Immature natural killer cell (primary cell): ENCODE results near the gene DDX11. TPM values are rescaled to one million over a fixed set of nuclear protein-coding genes. Genes with fewer than 3 reads are reported as not detected.
"Not testable (repeated sequence)": the region's sequence is repeated elsewhere in the genome, so short reads cannot be mapped to it uniquely, and the experiment has no call there.

Experiments used
- DNase-seq, 3 donors: peaks; one replicate each; pipeline ENCODE4 v3.0.0; 2022; ENCODE audit warnings: mixed read lengths in 1 of 3
- H3K27ac Mint-ChIP-seq, 6 donors: one replicate each; pipeline ENCODE4 v1.8.0; 2020; ENCODE audit warnings: mixed read lengths in 6 of 6, mild to moderate bottlenecking in 5 of 6, inconsistent platforms in 4 of 6, moderate library complexity in 3 of 6
- H3K27me3 Mint-ChIP-seq, 3 donors: one replicate each; pipeline ENCODE4 v1.8.0; 2020 to 2021; ENCODE audit warnings: low read depth in 3 of 3, mild to moderate bottlenecking in 3 of 3, mixed read lengths in 3 of 3, moderate library complexity in 3 of 3, inconsistent platforms in 1 of 3
- H3K36me3 Mint-ChIP-seq, 3 donors: one replicate each; pipeline ENCODE4 v1.8.0; 2020; ENCODE audit warnings: mixed read lengths in 3 of 3, inconsistent platforms in 2 of 3, mild to moderate bottlenecking in 2 of 3
- H3K4me1 Mint-ChIP-seq, 2 donors: one replicate each; pipeline ENCODE4 v1.8.0; 2020; ENCODE audit warnings: inconsistent platforms in 2 of 2, mild to moderate bottlenecking in 2 of 2, mixed read lengths in 2 of 2, moderate library complexity in 1 of 2
- H3K4me3 Mint-ChIP-seq, 5 donors: one replicate each; pipeline ENCODE4 v1.8.0; 2020; ENCODE audit warnings: mild to moderate bottlenecking in 5 of 5, mixed read lengths in 5 of 5, inconsistent platforms in 3 of 5, moderate library complexity in 3 of 5
- H3K9me3 Mint-ChIP-seq, 6 donors: one replicate each; pipeline ENCODE4 v1.8.0; 2020; ENCODE audit warnings: mild to moderate bottlenecking in 6 of 6, mixed read lengths in 6 of 6, inconsistent platforms in 4 of 6, moderate library complexity in 3 of 6
- polyA plus RNA-seq, 3 donors: library from polyadenylated mRNA; unstranded; fragments of 300-500 nt; fragmentation: Illumina TruSeq; gene quantifications; one replicate each; pipeline ENCODE4 v1.2.3, GENCODE V29; 2021

The DDX11 gene
- polyA plus RNA-seq, 3 donors from 2014 or later, result 5.4 to 14.7 TPM; not detected in 1

DNA sequence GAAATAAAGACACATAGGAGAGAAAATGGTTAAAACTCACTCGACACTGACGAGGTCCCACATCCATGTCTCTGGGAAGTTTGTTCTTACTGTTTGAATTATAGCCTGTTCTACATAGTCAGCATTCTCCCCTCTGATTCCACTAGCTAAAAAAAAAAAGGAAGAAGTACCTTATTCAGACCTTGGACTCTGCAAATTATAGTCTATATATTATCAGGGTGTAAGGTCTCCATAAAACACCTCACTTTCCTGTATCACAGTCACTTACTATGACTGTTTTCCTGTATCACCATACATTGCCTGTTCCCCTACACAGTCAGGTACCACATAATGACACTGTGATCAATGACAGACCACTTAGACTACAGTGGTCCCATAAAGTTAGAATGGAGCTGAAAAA lies 62.9 kb downstream of the DDX11 start:
- not testable (repeated sequence) for H3K9me3 Mint-ChIP-seq, DNase-seq, H3K27ac Mint-ChIP-seq, H3K4me3 Mint-ChIP-seq, H3K4me1 Mint-ChIP-seq, H3K36me3 Mint-ChIP-seq
- peaks cover 3 to 10% (median 6%) of the 10 kb centered on the region in 3 donors for H3K27me3 Mint-ChIP-seq

DNA sequence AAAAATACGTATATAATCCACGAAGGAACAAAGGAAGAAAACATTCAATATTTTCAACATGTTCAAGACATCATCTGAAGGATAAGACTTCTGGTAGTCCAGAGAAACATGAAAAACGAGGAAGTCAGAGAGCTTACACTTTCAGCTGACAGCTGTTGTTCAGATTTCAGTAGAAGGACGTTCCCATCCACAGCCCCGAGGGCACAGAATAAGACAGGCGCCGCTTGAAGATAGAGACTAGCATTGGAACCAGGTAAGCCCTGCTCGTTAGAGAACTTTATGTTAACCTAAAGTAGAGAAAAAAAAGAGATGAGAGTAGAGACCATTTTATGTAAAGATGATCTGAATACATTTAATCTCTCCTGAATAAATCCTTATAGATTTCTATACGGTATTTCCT lies 71.1 kb downstream of the DDX11 start:
- H3K4me3 Mint-ChIP-seq, H3K27me3 Mint-ChIP-seq, H3K36me3 Mint-ChIP-seq, H3K9me3 Mint-ChIP-seq, H3K4me1 Mint-ChIP-seq, H3K27ac Mint-ChIP-seq, DNase-seq: not testable (repeated sequence)

DNA sequence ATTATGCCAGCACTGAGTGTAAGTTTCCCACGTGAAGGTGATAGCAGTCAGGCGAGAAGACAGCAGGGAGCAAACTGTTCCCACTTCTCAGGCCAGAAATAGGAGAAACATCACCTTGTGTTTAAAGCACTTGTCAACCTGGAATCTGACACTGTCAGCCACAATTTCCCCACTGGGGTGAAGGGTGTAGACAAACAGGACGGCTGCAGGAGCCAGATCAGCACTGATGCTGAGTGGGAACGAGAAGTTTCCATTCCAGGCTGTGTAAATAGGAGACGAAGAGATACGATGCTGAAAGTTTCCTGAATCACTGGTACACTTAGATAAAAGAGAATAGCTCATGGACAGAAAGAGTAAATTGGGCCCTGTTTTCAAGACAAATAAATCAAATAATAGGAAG lies 71.6 kb downstream of the DDX11 start:
- not testable (repeated sequence) for DNase-seq, H3K4me1 Mint-ChIP-seq, H3K9me3 Mint-ChIP-seq, H3K4me3 Mint-ChIP-seq, H3K36me3 Mint-ChIP-seq, H3K27ac Mint-ChIP-seq, H3K27me3 Mint-ChIP-seq

DNA sequence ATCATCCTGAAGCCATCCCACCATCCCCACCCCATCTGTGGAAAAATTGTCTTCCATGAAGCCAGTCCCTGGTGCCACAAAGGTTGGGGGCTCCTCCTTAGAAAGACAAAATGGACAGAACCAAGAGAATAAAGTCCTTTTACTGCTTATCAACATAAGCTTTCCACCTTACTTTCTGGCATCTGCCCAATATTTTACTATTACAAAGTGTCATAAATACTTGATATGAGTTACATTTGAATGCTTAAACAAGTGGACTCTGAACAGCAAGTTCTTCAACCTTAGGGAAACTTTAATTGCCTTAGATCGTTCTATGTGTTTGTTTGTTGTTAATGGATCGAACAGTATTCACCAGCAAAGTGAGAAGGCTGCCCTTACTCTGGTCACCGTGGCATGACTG lies 73.8 kb downstream of the DDX11 start:
- H3K4me1 Mint-ChIP-seq, H3K36me3 Mint-ChIP-seq, H3K9me3 Mint-ChIP-seq, DNase-seq, H3K4me3 Mint-ChIP-seq, H3K27ac Mint-ChIP-seq: not testable (repeated sequence)
- peaks cover 4 to 10% (median 6%) of the 10 kb centered on the region in 3 donors for H3K27me3 Mint-ChIP-seq

DNA sequence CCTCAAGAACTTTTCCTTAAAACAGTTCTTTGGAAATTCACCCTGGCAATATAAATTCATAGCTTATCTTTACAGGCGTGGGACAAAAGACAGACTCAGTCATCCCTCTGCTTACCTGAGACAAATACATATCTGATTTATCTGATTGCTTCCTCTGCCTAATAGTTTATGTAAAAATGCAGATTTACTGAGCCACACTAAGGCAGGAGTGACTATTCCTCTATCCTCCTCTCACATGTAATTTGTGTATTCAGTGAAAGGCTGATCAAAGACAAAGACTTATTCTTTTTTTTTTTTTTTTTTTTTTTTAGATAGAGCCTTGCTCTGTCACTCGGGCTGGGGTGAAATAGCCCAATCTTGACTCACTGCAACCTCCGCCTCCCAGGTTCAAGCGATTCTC lies 77.1 kb downstream of the DDX11 start:
- H3K4me3 Mint-ChIP-seq, DNase-seq, H3K4me1 Mint-ChIP-seq, H3K36me3 Mint-ChIP-seq, H3K27ac Mint-ChIP-seq, H3K9me3 Mint-ChIP-seq: not testable (repeated sequence)
- H3K27me3 Mint-ChIP-seq, result peaks cover 2 to 11% (median 3%) of the 10 kb centered on the region in 3 donors

Other genes with a start within 250 kb of the DDX11 start
- gene TSPAN11, start 147.1 kb upstream of the DDX11 start, polyA plus RNA-seq, result not detected